ENCODE data around the gene UNG. TPM values are rescaled to one million over a fixed set of nuclear protein-coding genes. Genes with fewer than 3 reads are reported as not detected.

The UNG gene
- total RNA-seq, 4 donors from 2014 or later: 6.7 to 29.4 (median 20.9) TPM

GRCh38 chr12:109082751-109083150, 14.6 kb upstream of the UNG start:
- TF ChIP-seq CTCF (IDR thresholded peaks at IDR 0.05) (no peak), POLR2AphosphoS5 (IDR thresholded peaks at IDR 0.05) (no peak), POLR2A (IDR thresholded peaks at IDR 0.05) (no peak), EP300 (IDR thresholded peaks at IDR 0.05; ENCODE audit: low read depth) (no peak)
- intact Hi-C loops (cut with DNase I; ENCODE audit: low total_unique reads) (no loop called here), in situ Hi-C loops (cut with MboI; ENCODE audit: low pct_ligation_motif_present in 1 of 4, low pct_unique_long_range_greater_than_20kb in 1 of 4, low sequenced_read_pairs in 3 of 4) (loop anchor here in 2 of 4 donors (25.0 kb wide), 2 partner anchors 420 to 520 kb away; partner anchors contain the start of genes ISCU (in 2 of the 2) and SART3 (in 2 of the 2))
- Histone ChIP-seq H3K27ac (no peak overlapping the region), H3K4me3 (no peak overlapping the region), H3K9me3 (no peaks in the 10 kb centered on the region), H3K36me3 (peaks cover 0 to 70% (median 13%) of the 10 kb centered on the region in 4 donors), H3K27me3 (no peaks in the 10 kb centered on the region), H3K4me1 (peaks cover 0 to 7% (median 0%) of the 10 kb centered on the region in 4 donors)
- 93 to 100% methylated on average over 3 to 14 of the region's 14 CpGs for WGBS, 2 donors (ENCODE audit: low coverage in 1 of 2)
- DNase-seq: no peak

DNA sequence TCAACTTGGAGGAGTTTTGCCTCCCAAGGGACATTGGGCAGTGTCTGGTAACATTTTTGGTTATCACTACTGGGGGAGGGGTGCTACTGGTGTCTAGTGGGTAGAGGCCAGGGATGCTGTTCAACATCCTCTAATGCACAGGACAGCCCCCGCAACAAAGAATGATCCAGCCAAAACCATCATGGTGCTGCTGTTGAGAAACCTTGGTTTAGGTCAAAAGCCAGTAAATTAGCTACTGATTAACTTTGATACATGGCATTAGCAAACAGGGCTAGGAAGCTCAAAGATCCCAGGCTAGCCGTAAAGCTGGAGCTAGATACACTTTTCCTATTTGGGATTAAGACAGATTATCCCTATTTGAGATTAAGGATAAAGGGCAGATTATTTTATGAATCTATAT, 13.0 kb upstream of the UNG start:
- H3K27me3 ChIP-seq: no peaks in the 10 kb centered on the region
- WGBS, 2 donors (ENCODE audit: low coverage in 1 of 2): 0 to 70% methylated on average over 1 to 2 of the region's 2 CpGs
- intact Hi-C loops (cut with DNase I; ENCODE audit: low total_unique reads) (no loop called here), in situ Hi-C loops (cut with MboI; ENCODE audit: low pct_ligation_motif_present in 1 of 4, low pct_unique_long_range_greater_than_20kb in 1 of 4, low sequenced_read_pairs in 3 of 4) (loop anchor here in 2 of 4 donors (25.0 kb wide), 2 partner anchors 422 to 522 kb away; partner anchors contain the start of genes ISCU (in 2 of the 2) and SART3 (in 2 of the 2))
- H3K4me1 ChIP-seq: peaks cover 0 to 7% (median 0%) of the 10 kb centered on the region in 4 donors
- no peak for DNase-seq
- no peak for TF ChIP-seq POLR2A (IDR thresholded peaks at IDR 0.05)
- no peak for TF ChIP-seq POLR2AphosphoS5 (IDR thresholded peaks at IDR 0.05)
- no peak for TF ChIP-seq CTCF (IDR thresholded peaks at IDR 0.05)
- TF ChIP-seq EP300 (IDR thresholded peaks at IDR 0.05; ENCODE audit: low read depth): no peak
- no peak overlapping the region for H3K4me3 ChIP-seq
- peaks cover 0 to 71% (median 14%) of the 10 kb centered on the region in 4 donors for H3K36me3 ChIP-seq
- H3K27ac ChIP-seq: no peak overlapping the region
- H3K9me3 ChIP-seq: no peaks in the 10 kb centered on the region

GRCh38 chr12:109085590-109085989, 11.8 kb upstream of the UNG start:
- H3K27ac ChIP-seq: no peak overlapping the region
- no peaks in the 10 kb centered on the region for H3K27me3 ChIP-seq
- no peak for TF ChIP-seq POLR2AphosphoS5 (IDR thresholded peaks at IDR 0.05)
- no peak for TF ChIP-seq EP300 (IDR thresholded peaks at IDR 0.05; ENCODE audit: low read depth)
- peaks cover 0 to 7% (median under 1%) of the 10 kb centered on the region in 4 donors for H3K4me1 ChIP-seq
- DNase-seq: no peak
- 96 to 100% methylated on average over 1 to 10 of the region's 11 CpGs for WGBS, 2 donors (ENCODE audit: low coverage in 1 of 2)
- H3K9me3 ChIP-seq: no peaks in the 10 kb centered on the region
- H3K4me3 ChIP-seq: no peak overlapping the region
- in situ Hi-C loops (cut with MboI; ENCODE audit: low pct_ligation_motif_present in 1 of 4, low pct_unique_long_range_greater_than_20kb in 1 of 4, low sequenced_read_pairs in 3 of 4) (loop anchor here in 2 of 4 donors (25.0 kb wide), 2 partner anchors 423 to 523 kb away; partner anchors contain the start of genes ISCU (in 2 of the 2) and SART3 (in 2 of the 2)), intact Hi-C loops (cut with DNase I; ENCODE audit: low total_unique reads) (no loop called here)
- H3K36me3 ChIP-seq: peaks cover 0 to 65% (median 14%) of the 10 kb centered on the region in 4 donors

GRCh38 chr12:109087250-109087649, 10.1 kb upstream of the UNG start:
- Histone ChIP-seq H3K27me3 (no peaks in the 10 kb centered on the region), H3K4me1 (peaks cover 0 to 15% (median 10%) of the 10 kb centered on the region in 4 donors), H3K9me3 (no peaks in the 10 kb centered on the region), H3K36me3 (peaks cover 0 to 57% (median 10%) of the 10 kb centered on the region in 4 donors), H3K27ac (no peak overlapping the region), H3K4me3 (no peak overlapping the region)
- no peak for DNase-seq
- intact Hi-C loops (cut with DNase I; ENCODE audit: low total_unique reads): no loop called here
- 65 to 70% methylated on average over 2 to 5 of the region's 5 CpGs for WGBS, 2 donors (ENCODE audit: low coverage in 1 of 2)
- no peak for TF ChIP-seq CTCF (IDR thresholded peaks at IDR 0.05)
- no peak for TF ChIP-seq EP300 (IDR thresholded peaks at IDR 0.05; ENCODE audit: low read depth)
- TF ChIP-seq POLR2AphosphoS5 (IDR thresholded peaks at IDR 0.05): no peak
- no peak for TF ChIP-seq POLR2A (IDR thresholded peaks at IDR 0.05)
- in situ Hi-C loops (cut with MboI; ENCODE audit: low pct_ligation_motif_present in 1 of 4, low pct_unique_long_range_greater_than_20kb in 1 of 4, low sequenced_read_pairs in 3 of 4): loop anchor here in 2 of 4 donors (25.0 kb wide), 2 partner anchors 425 to 525 kb away; partner anchors contain the start of genes ISCU (in 2 of the 2) and SART3 (in 2 of the 2)
